ENCODE measurements around the gene MMP2.

GRCh38 chr16:55529018-55529417 lies 50.0 kb downstream of the MMP2 start:
- TF ChIP-seq CTCF (IDR thresholded peaks at IDR 0.05; ENCODE audit: insufficient read depth, low read length, poor library complexity, severe bottlenecking) = no peak
- TF ChIP-seq EZH2phosphoT487 (conservative IDR thresholded peaks at IDR 0.05; ENCODE audit: low read length) = no peak
